ENCODE data around the gene L3MBTL2.
"Not testable (repeated sequence)": the region's sequence is repeated elsewhere in the genome, so short reads cannot be mapped to it uniquely, and the experiment has no call there.

L3MBTL2 gene

DNA sequence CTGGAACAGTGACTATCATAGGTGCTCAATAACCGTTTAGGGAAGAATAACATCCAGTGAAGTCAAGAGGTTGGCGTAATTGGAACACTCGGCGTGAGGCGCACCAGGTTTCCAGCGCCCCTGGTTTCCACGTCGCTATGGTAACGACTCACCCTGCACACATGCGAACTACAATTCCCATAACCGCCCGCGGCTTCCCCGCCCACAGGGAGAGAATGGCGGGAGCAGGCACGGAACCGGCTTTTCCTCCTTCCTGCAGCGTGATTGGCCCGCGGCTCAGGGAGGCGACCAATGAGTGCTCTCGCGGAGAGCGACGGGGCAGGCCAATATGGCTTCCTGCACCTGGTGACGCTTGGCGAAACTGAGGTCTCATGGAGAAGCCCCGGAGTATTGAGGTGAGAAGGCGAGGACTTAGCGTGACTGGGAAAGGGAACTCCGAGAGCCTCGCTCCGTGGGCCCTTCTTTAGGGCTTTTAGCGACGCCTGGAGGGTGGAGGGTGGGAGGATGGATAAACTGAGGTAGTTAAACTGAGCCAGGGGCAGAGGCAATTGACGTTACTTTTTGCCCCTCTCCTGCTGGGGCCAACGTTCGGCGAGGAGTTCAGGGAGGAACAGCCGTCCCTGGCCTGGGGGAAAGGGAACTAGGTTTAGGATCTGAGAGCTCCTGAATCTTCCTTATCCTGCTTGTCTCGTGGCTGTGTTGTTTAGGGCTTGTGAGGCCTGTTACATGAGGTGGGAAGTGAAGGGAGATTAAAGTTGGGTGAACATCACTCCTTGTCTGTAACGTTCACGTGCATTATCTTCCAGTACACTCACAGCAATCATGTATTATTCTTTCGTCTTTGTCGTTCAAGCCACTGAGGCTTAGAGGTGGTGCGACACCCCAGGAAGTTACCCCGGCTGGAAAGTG, at the start of gene L3MBTL2:
TSS of gene L3MBTL2 (plus strand) at position 321 of the 909 bp plus-strand sequence. CDS start at position 372, 51 bp downstream.
- Histone ChIP-seq H3K27ac (ENCODE audit: low read length) (peak within 1 kb of the TSS; percentile 77), H3K4me3 (ENCODE audit: low read length in 2 of 2) (peak within 1 kb of the TSS; percentile 93 to 100), H3K9me3 (ENCODE audit: control insufficient read depth in 2 of 2, low read length in 2 of 2) (no peaks in the 10 kb centered on the region), H3K27me3 (ENCODE audit: control insufficient read depth in 1 of 2, insufficient read depth in 2 of 2, low read length in 2 of 2) (no peaks in the 10 kb centered on the region), H3K9ac (ENCODE audit: low read length in 2 of 2) (peak within 1 kb of the TSS; percentile 89 to 96), H3K4me1 (ENCODE audit: control insufficient read depth, insufficient read depth, low read length) (peaks cover 12% of the 10 kb centered on the region), H3K36me3 (ENCODE audit: control insufficient read depth in 2 of 2, insufficient read depth in 2 of 2, low read length in 2 of 2) (peaks cover 5% of the 10 kb centered on the region in 2 donors)

DNA sequence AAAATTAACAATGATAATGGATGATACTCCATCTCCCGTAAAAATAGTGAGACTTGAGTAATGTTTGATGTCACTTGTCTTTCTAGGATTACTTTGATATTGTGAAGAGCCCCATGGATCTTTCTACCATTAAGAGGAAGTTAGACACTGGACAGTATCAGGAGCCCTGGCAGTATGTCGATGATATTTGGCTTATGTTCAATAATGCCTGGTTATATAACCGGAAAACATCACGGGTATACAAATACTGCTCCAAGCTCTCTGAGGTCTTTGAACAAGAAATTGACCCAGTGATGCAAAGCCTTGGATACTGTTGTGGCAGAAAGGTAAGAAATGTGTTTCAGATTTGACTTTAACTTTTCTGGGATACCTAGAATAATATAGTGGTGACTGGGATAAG, 48.0 kb upstream of the L3MBTL2 start:
- no peaks in the 10 kb centered on the region for H3K27me3 ChIP-seq (ENCODE audit: control insufficient read depth in 1 of 2, insufficient read depth in 2 of 2, low read length in 2 of 2)
- no peak overlapping the region for H3K9ac ChIP-seq (ENCODE audit: low read length in 2 of 2)
- peaks cover 67 to 72% of the 10 kb centered on the region in 2 donors for H3K36me3 ChIP-seq (ENCODE audit: control insufficient read depth in 2 of 2, insufficient read depth in 2 of 2, low read length in 2 of 2)
- H3K4me3 ChIP-seq (ENCODE audit: low read length in 2 of 2) = no peak overlapping the region
- H3K9me3 ChIP-seq (ENCODE audit: control insufficient read depth in 2 of 2, low read length in 2 of 2) = no peaks in the 10 kb centered on the region
- no peak overlapping the region for H3K27ac ChIP-seq (ENCODE audit: low read length)
- no peaks in the 10 kb centered on the region for H3K4me1 ChIP-seq (ENCODE audit: control insufficient read depth, insufficient read depth, low read length)

DNA sequence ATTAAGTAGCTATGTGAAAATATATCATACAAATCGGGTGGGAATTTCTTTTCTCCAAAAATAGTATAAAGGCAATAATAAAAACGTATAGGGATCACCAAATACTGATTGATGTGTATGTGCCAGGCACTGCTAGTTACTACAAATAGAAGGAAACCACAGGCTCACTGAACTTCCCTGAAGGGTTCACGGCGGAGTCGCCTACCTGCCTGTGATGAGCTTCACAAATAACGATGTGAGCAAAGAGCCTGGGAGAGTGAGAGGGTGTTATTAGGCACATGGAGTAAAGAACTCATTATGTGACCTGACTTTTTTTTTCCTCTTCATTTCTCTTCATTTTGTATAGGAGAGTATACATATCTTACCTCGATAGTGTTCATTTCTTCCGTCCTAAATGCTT, 36.0 kb upstream of the L3MBTL2 start:
- Histone ChIP-seq H3K9me3 (ENCODE audit: control insufficient read depth in 2 of 2, low read length in 2 of 2) (no peaks in the 10 kb centered on the region), H3K27ac (ENCODE audit: low read length) (no peak overlapping the region), H3K36me3 (ENCODE audit: control insufficient read depth in 2 of 2, insufficient read depth in 2 of 2, low read length in 2 of 2) (peaks cover 54 to 59% of the 10 kb centered on the region in 2 donors), H3K9ac (ENCODE audit: low read length in 2 of 2) (no peak overlapping the region), H3K4me3 (ENCODE audit: low read length in 2 of 2) (no peak overlapping the region), H3K4me1 (ENCODE audit: control insufficient read depth, insufficient read depth, low read length) (no peaks in the 10 kb centered on the region), H3K27me3 (ENCODE audit: control insufficient read depth in 1 of 2, insufficient read depth in 2 of 2, low read length in 2 of 2) (no peaks in the 10 kb centered on the region)

DNA sequence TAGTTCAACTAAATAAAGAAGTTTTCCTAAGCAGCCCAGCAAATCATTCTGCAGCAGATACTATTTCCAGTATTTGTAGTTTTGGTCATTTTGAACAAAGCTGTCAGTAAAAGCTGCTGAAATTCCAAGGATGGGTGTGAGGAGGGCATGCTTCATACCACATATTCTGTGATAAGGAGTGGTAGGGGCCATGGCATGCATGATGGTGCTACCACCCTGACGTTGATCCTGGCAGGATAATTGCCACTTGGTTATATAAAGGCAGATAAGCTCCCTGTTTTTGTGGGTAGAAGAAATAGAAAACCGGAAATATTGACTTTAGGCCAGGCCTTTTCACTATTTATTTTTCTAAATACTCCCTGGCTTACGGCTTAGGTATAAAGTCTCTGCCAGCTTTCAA, 33.1 kb upstream of the L3MBTL2 start:
- Histone ChIP-seq H3K27ac (ENCODE audit: low read length) (no peak overlapping the region), H3K4me1 (ENCODE audit: control insufficient read depth, insufficient read depth, low read length) (no peaks in the 10 kb centered on the region), H3K36me3 (ENCODE audit: control insufficient read depth in 2 of 2, insufficient read depth in 2 of 2, low read length in 2 of 2) (peaks cover 61 to 69% of the 10 kb centered on the region in 2 donors), H3K27me3 (ENCODE audit: control insufficient read depth in 1 of 2, insufficient read depth in 2 of 2, low read length in 2 of 2) (no peaks in the 10 kb centered on the region), H3K9ac (ENCODE audit: low read length in 2 of 2) (no peak overlapping the region), H3K9me3 (ENCODE audit: control insufficient read depth in 2 of 2, low read length in 2 of 2) (no peaks in the 10 kb centered on the region), H3K4me3 (ENCODE audit: low read length in 2 of 2) (no peak overlapping the region)

DNA sequence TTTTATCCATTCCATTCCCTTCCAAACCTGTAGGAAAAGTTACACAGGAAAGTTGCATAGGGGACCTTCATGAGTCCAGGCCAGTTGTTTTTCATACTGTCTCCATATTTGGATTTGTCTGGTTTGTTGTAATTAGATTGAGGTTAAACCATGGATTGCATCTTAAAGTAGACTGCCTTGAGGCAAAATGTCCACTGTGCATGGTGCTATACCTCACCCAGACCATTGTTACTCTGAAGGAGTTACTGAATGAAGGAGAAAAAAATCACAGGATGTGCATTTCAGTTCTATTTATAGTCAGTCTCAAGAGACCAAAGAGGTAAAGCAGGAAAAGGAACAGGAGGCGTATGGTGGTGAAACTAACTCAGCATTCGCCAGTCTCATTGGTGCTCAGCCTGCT, 29.6 kb upstream of the L3MBTL2 start:
- Histone ChIP-seq H3K27ac (ENCODE audit: low read length) (no peak overlapping the region), H3K36me3 (ENCODE audit: control insufficient read depth in 2 of 2, insufficient read depth in 2 of 2, low read length in 2 of 2) (peaks cover 51 to 60% of the 10 kb centered on the region in 2 donors), H3K27me3 (ENCODE audit: control insufficient read depth in 1 of 2, insufficient read depth in 2 of 2, low read length in 2 of 2) (no peaks in the 10 kb centered on the region), H3K9ac (ENCODE audit: low read length in 2 of 2) (no peak overlapping the region), H3K4me3 (ENCODE audit: low read length in 2 of 2) (no peak overlapping the region), H3K9me3 (ENCODE audit: control insufficient read depth in 2 of 2, low read length in 2 of 2) (no peaks in the 10 kb centered on the region), H3K4me1 (ENCODE audit: control insufficient read depth, insufficient read depth, low read length) (no peaks in the 10 kb centered on the region)

DNA sequence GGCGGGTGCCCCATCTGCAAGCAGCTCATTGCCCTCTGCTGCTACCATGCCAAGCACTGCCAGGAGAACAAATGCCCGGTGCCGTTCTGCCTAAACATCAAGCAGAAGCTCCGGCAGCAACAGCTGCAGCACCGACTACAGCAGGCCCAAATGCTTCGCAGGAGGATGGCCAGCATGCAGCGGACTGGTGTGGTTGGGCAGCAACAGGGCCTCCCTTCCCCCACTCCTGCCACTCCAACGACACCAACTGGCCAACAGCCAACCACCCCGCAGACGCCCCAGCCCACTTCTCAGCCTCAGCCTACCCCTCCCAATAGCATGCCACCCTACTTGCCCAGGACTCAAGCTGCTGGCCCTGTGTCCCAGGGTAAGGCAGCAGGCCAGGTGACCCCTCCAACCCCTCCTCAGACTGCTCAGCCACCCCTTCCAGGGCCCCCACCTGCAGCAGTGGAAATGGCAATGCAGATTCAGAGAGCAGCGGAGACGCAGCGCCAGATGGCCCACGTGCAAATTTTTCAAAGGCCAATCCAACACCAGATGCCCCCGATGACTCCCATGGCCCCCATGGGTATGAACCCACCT, 28.0 kb upstream of the L3MBTL2 start:
- no peaks in the 10 kb centered on the region for H3K27me3 ChIP-seq (ENCODE audit: control insufficient read depth in 1 of 2, insufficient read depth in 2 of 2, low read length in 2 of 2)
- H3K9ac ChIP-seq (ENCODE audit: low read length in 2 of 2) = no peak overlapping the region
- H3K9me3 ChIP-seq (ENCODE audit: control insufficient read depth in 2 of 2, low read length in 2 of 2) = no peaks in the 10 kb centered on the region
- H3K36me3 ChIP-seq (ENCODE audit: control insufficient read depth in 2 of 2, insufficient read depth in 2 of 2, low read length in 2 of 2) = peaks cover 44 to 52% of the 10 kb centered on the region in 2 donors
- H3K27ac ChIP-seq (ENCODE audit: low read length) = no peak overlapping the region
- H3K4me1 ChIP-seq (ENCODE audit: control insufficient read depth, insufficient read depth, low read length) = no peaks in the 10 kb centered on the region
- H3K4me3 ChIP-seq (ENCODE audit: low read length in 2 of 2) = no peak overlapping the region

DNA sequence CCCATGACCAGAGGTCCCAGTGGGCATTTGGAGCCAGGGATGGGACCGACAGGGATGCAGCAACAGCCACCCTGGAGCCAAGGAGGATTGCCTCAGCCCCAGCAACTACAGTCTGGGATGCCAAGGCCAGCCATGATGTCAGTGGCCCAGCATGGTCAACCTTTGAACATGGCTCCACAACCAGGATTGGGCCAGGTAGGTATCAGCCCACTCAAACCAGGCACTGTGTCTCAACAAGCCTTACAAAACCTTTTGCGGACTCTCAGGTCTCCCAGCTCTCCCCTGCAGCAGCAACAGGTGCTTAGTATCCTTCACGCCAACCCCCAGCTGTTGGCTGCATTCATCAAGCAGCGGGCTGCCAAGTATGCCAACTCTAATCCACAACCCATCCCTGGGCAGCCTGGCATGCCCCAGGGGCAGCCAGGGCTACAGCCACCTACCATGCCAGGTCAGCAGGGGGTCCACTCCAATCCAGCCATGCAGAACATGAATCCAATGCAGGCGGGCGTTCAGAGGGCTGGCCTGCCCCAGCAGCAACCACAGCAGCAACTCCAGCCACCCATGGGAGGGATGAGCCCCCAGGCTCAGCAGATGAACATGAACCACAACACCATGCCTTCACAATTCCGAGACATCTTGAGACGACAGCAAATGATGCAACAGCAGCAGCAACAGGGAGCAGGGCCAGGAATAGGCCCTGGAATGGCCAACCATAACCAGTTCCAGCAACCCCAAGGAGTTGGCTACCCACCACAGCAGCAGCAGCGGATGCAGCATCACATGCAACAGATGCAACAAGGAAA, 27.3 kb upstream of the L3MBTL2 start:
- H3K36me3 ChIP-seq (ENCODE audit: control insufficient read depth in 2 of 2, insufficient read depth in 2 of 2, low read length in 2 of 2) = peaks cover 38 to 47% of the 10 kb centered on the region in 2 donors
- H3K9me3 ChIP-seq (ENCODE audit: control insufficient read depth in 2 of 2, low read length in 2 of 2) = no peaks in the 10 kb centered on the region
- H3K27ac ChIP-seq (ENCODE audit: low read length) = no peak overlapping the region
- H3K4me1 ChIP-seq (ENCODE audit: control insufficient read depth, insufficient read depth, low read length) = no peaks in the 10 kb centered on the region
- no peaks in the 10 kb centered on the region for H3K27me3 ChIP-seq (ENCODE audit: control insufficient read depth in 1 of 2, insufficient read depth in 2 of 2, low read length in 2 of 2)
- H3K9ac ChIP-seq (ENCODE audit: low read length in 2 of 2) = no peak overlapping the region
- no peak overlapping the region for H3K4me3 ChIP-seq (ENCODE audit: low read length in 2 of 2)

DNA sequence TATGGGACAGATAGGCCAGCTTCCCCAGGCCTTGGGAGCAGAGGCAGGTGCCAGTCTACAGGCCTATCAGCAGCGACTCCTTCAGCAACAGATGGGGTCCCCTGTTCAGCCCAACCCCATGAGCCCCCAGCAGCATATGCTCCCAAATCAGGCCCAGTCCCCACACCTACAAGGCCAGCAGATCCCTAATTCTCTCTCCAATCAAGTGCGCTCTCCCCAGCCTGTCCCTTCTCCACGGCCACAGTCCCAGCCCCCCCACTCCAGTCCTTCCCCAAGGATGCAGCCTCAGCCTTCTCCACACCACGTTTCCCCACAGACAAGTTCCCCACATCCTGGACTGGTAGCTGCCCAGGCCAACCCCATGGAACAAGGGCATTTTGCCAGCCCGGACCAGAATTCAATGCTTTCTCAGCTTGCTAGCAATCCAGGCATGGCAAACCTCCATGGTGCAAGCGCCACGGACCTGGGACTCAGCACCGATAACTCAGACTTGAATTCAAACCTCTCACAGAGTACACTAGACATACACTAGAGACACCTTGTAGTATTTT, 26.6 kb upstream of the L3MBTL2 start:
- Histone ChIP-seq H3K4me3 (ENCODE audit: low read length in 2 of 2) (no peak overlapping the region), H3K36me3 (ENCODE audit: control insufficient read depth in 2 of 2, insufficient read depth in 2 of 2, low read length in 2 of 2) (peaks cover 32 to 44% of the 10 kb centered on the region in 2 donors), H3K9me3 (ENCODE audit: control insufficient read depth in 2 of 2, low read length in 2 of 2) (no peaks in the 10 kb centered on the region), H3K9ac (ENCODE audit: low read length in 2 of 2) (no peak overlapping the region), H3K4me1 (ENCODE audit: control insufficient read depth, insufficient read depth, low read length) (no peaks in the 10 kb centered on the region), H3K27me3 (ENCODE audit: control insufficient read depth in 1 of 2, insufficient read depth in 2 of 2, low read length in 2 of 2) (no peaks in the 10 kb centered on the region), H3K27ac (ENCODE audit: low read length) (no peak overlapping the region)

DNA sequence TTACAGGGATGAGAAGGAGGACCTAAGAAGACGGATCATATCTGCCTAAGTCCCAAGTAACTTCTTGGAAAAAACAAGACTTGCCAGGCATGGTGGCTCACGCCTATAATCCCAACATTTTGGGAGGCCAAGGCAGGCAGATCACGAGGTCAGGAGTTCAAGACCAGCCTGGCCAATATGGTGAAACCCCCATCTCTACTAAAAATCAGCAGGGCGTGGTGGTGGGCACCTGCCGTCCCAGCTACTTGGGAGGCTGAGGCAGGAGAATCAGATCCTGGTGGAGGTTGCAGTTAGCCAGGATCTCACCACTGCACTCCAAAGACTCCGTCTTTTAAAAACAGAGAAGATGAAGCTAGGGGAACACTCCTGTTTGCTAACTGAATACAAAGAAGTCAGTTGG, 24.8 kb upstream of the L3MBTL2 start:
- not testable (repeated sequence) for H3K9me3 ChIP-seq (ENCODE audit: control insufficient read depth in 2 of 2, low read length in 2 of 2); H3K27ac ChIP-seq (ENCODE audit: low read length); H3K4me1 ChIP-seq (ENCODE audit: control insufficient read depth, insufficient read depth, low read length); H3K27me3 ChIP-seq (ENCODE audit: control insufficient read depth in 1 of 2, insufficient read depth in 2 of 2, low read length in 2 of 2); H3K4me3 ChIP-seq (ENCODE audit: low read length in 2 of 2); H3K9ac ChIP-seq (ENCODE audit: low read length in 2 of 2)
- H3K36me3 ChIP-seq (ENCODE audit: control insufficient read depth in 2 of 2, insufficient read depth in 2 of 2, low read length in 2 of 2) = peaks cover 18 to 35% of the 10 kb centered on the region in 2 donors

DNA sequence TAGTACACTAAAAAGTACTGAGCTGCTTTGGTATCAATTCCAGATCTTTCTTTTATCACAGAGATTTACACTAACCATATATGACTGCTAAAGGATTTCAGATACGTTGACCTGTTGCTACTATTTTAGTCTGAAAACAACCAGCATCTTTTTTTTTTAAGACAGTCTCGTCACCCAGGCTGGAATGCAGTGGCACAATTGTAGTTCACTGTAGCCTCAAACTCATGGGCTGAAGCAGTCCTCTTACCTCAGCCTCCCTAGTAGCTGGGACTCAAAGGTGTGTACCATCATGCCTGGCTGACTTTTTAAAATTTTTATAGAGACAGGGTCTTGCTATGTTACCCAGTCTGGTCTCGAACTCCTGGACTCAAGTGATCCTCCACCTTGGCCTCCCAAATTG, 24.2 kb upstream of the L3MBTL2 start:
- peaks cover 13 to 30% of the 10 kb centered on the region in 2 donors for H3K36me3 ChIP-seq (ENCODE audit: control insufficient read depth in 2 of 2, insufficient read depth in 2 of 2, low read length in 2 of 2)
- no peak overlapping the region for H3K4me3 ChIP-seq (ENCODE audit: low read length in 2 of 2)
- H3K9ac ChIP-seq (ENCODE audit: low read length in 2 of 2) = no peak overlapping the region
- H3K4me1 ChIP-seq (ENCODE audit: control insufficient read depth, insufficient read depth, low read length) = no peaks in the 10 kb centered on the region
- H3K9me3 ChIP-seq (ENCODE audit: control insufficient read depth in 2 of 2, low read length in 2 of 2) = no peaks in the 10 kb centered on the region
- H3K27ac ChIP-seq (ENCODE audit: low read length) = no peak overlapping the region
- no peaks in the 10 kb centered on the region for H3K27me3 ChIP-seq (ENCODE audit: control insufficient read depth in 1 of 2, insufficient read depth in 2 of 2, low read length in 2 of 2)
